CD4-positive, alpha-beta memory T cell (primary cell): Measurements from ENCODE around the gene GALNT18. TPM values are rescaled to one million over a fixed set of nuclear protein-coding genes. Genes with fewer than 3 reads are reported as not detected.

Source experiments
- CTCF ChIA-PET: fragments of 350-600 bp; sonication (Branson Sonifier 250); formaldehyde crosslinking; loops from one replicate; lab custom pipeline; 2021; ENCODE audit warnings: inconsistent platforms; ENCODE audit not compliant: partially characterized antibody; lab: Charles Lee
- POLR2A ChIA-PET: fragments of 350-600 bp; sonication (Branson Sonifier 250); formaldehyde crosslinking; loops from one replicate; lab custom pipeline; 2021; ENCODE audit not compliant: partially characterized antibody; lab: Charles Lee
- DNase-seq, 5 donors: peaks; one replicate each; pipeline versions ENCODE4 v3.0.0 to v3.0.0-alpha.2; 2020 to 2022; ENCODE audit warnings: mixed read lengths in 1 of 5
- H3K27ac ChIP-seq: one replicate; pipeline ENCODE4 v1.7.0; 2013; ENCODE audit warnings: low read depth, low read length
- H3K27me3 ChIP-seq: 2 replicates; pipeline ENCODE4 v1.7.0; 2013; ENCODE audit warnings: mild to moderate bottlenecking, low read length, moderate library complexity; ENCODE audit not compliant: insufficient read depth
- H3K36me3 ChIP-seq: 2 replicates; pipeline ENCODE4 v1.7.0; 2013; ENCODE audit warnings: mild to moderate bottlenecking, low read length, moderate library complexity; ENCODE audit not compliant: insufficient read depth
- H3K4me1 ChIP-seq: 2 replicates; pipeline ENCODE4 v1.7.0; 2013; ENCODE audit warnings: mild to moderate bottlenecking, low read length, moderate library complexity; ENCODE audit not compliant: insufficient read depth
- H3K4me3 ChIP-seq, 2 donors: one replicate each; pipeline ENCODE4 v1.7.0; 2013; ENCODE audit warnings: low read length in 2 of 2, mild to moderate bottlenecking in 1 of 2
- H3K9me3 ChIP-seq, 2 donors: one replicate each; pipeline ENCODE4 v1.7.0; 2013; ENCODE audit warnings: low read length in 2 of 2, control low read depth in 1 of 2; ENCODE audit not compliant: control insufficient read depth in 1 of 2
- H3K27ac Mint-ChIP-seq, 7 donors: one replicate each; pipeline ENCODE4 v1.8.0; 2020 to 2021; ENCODE audit warnings: mixed read lengths in 7 of 7, mild to moderate bottlenecking in 6 of 7, inconsistent platforms in 3 of 7, moderate library complexity in 3 of 7
- H3K27me3 Mint-ChIP-seq, 2 donors: one replicate each; pipeline ENCODE4 v1.8.0; 2020 to 2021; ENCODE audit warnings: mixed read lengths in 2 of 2
- H3K36me3 Mint-ChIP-seq, 2 donors: one replicate each; pipeline ENCODE4 v1.8.0; 2020 to 2021; ENCODE audit warnings: mixed read lengths in 2 of 2, inconsistent platforms in 1 of 2, mild to moderate bottlenecking in 1 of 2
- H3K4me1 Mint-ChIP-seq, 4 donors: one replicate each; pipeline ENCODE4 v1.8.0; 2020 to 2021; ENCODE audit warnings: mixed read lengths in 4 of 4, mild to moderate bottlenecking in 1 of 4
- H3K4me3 Mint-ChIP-seq, 8 donors: one replicate each; pipeline ENCODE4 v1.8.0; 2020 to 2021; ENCODE audit warnings: mixed read lengths in 8 of 8, mild to moderate bottlenecking in 7 of 8, moderate library complexity in 6 of 8, inconsistent platforms in 3 of 8
- H3K9me3 Mint-ChIP-seq, 8 donors: one replicate each; pipeline ENCODE4 v1.8.0; 2020 to 2021; ENCODE audit warnings: mixed read lengths in 8 of 8, mild to moderate bottlenecking in 5 of 8, inconsistent platforms in 3 of 8, moderate library complexity in 1 of 8
- intact Hi-C: fragments of 100-400 bp; cut with micrococcal nuclease; formaldehyde crosslinking; loops from one replicate; pipeline ENCODE4 v1.15.1; 2023
- polyA plus RNA-seq, 2 donors: library from polyadenylated mRNA; unstranded; fragments of 300-500 nt; fragmentation: Illumina TruSeq; gene quantifications; one replicate each; pipeline ENCODE4 v1.2.3, GENCODE V29; 2021
- total RNA-seq, 2 experiments: library from RNA; stranded (reverse); gene quantifications; one replicate each; pipeline ENCODE4 v1.2.3, GENCODE V29; 2021

Gene GALNT18
- total and polyA plus RNA-seq, 4 experiments from 2014 or later = not detected

DNA sequence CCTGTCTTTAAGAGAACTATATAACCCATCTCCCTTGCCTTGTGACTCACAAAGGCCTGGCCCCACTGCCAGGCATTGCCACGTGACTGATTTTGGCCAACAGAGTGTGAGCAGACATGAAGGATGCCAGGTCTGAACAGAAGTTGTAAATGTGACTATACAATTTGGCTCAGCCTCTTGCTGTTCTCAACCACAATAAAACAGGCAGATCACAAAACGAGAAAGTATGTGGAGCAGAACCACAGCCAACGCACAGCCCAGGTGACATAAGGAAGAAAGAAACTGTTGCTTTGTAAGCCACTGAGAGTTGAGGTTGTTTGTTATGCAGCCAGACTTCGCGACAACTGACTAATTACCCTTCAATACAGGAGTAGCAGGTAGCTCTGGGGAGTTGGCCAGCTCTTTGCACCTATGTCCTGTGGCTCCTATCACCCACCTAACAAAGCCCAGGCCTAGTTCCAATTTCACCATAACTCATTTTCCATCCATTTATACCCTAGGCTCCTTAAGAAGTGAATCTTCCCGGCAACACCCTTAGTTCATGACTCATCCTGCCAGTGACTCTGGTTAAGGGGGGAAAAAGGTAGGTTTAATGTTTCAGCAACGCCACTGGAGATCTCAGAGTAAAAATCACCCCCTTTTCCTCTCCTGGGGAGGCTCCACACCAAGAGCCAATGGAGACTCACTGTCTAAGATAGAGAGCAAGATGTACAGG lies 53.7 kb downstream of the GALNT18 start:
- Mint-ChIP-seq H3K9me3 (no peaks in the 10 kb centered on the region), H3K27ac (no peak overlapping the region), H3K4me3 (no peak overlapping the region), H3K27me3 (peaks cover 3 to 7% of the 10 kb centered on the region in 2 donors), H3K36me3 (no peaks in the 10 kb centered on the region), H3K4me1 (no peaks in the 10 kb centered on the region)
- H3K27me3 ChIP-seq = no peaks in the 10 kb centered on the region
- H3K4me3 ChIP-seq = no peak overlapping the region
- CTCF ChIA-PET = no interaction called here
- no peak for DNase-seq
- H3K9me3 ChIP-seq = no peaks in the 10 kb centered on the region
- intact Hi-C loops = no loop called here
- no peaks in the 10 kb centered on the region for H3K4me1 ChIP-seq
- no peaks in the 10 kb centered on the region for H3K36me3 ChIP-seq
- no peak overlapping the region for H3K27ac ChIP-seq
- POLR2A ChIA-PET = no interaction called here

DNA sequence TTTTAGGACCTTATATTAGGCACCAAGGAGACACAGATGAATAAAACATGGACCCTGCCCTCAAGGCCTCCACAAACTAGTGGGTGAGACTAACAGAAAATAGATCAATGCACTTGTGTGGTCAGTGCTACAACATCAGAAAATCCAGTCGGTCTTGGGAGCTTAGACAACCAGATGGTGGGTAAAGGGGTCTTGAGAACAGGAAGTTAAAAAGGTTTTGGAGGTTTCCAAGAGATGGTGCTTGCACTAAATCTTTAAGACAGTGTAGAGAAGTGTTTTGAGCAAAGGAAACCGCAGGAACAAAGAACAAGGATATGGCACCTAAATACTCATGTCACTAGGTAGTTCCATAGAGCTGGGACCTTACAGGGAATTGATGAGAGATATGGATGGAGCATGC lies 56.2 kb downstream of the GALNT18 start:
- POLR2A ChIA-PET = no interaction called here
- Mint-ChIP-seq H3K36me3 (no peaks in the 10 kb centered on the region), H3K27ac (no peak overlapping the region), H3K4me1 (no peaks in the 10 kb centered on the region), H3K9me3 (no peaks in the 10 kb centered on the region), H3K27me3 (peaks cover 3 to 4% of the 10 kb centered on the region in 2 donors), H3K4me3 (no peak overlapping the region)
- Histone ChIP-seq H3K27ac (no peak overlapping the region), H3K4me3 (no peak overlapping the region), H3K4me1 (no peaks in the 10 kb centered on the region), H3K36me3 (no peaks in the 10 kb centered on the region), H3K27me3 (no peaks in the 10 kb centered on the region), H3K9me3 (no peaks in the 10 kb centered on the region)
- intact Hi-C loops = no loop called here
- no peak for DNase-seq
- CTCF ChIA-PET = no interaction called here

- H3K27ac ChIP-seq = no peak overlapping the region
- Mint-ChIP-seq H3K36me3 (no peaks in the 10 kb centered on the region), H3K4me3 (no peak overlapping the region), H3K27me3 (no peaks in the 10 kb centered on the region), H3K4me1 (no peaks in the 10 kb centered on the region), H3K27ac (no peak overlapping the region), H3K9me3 (peaks cover 0 to 3% (median 0%) of the 10 kb centered on the region in 8 donors)
- ChIA-PET POLR2A (no interaction called here), CTCF (no interaction called here)
- H3K36me3 ChIP-seq = no peaks in the 10 kb centered on the region
- DNase-seq = no peak
- no peaks in the 10 kb centered on the region for H3K9me3 ChIP-seq
- no peaks in the 10 kb centered on the region for H3K27me3 ChIP-seq
- no peak overlapping the region for H3K4me3 ChIP-seq
- intact Hi-C loops = no loop called here
- no peaks in the 10 kb centered on the region for H3K4me1 ChIP-seq
These were observed 58.4 kb downstream of the GALNT18 start for GRCh38 chr11:11563200-11563975.

GRCh38 chr11:11561991-11562390 lies 59.8 kb downstream of the GALNT18 start:
- DNase-seq = no peak
- Histone ChIP-seq H3K4me1 (no peaks in the 10 kb centered on the region), H3K36me3 (no peaks in the 10 kb centered on the region), H3K9me3 (no peaks in the 10 kb centered on the region), H3K27ac (no peak overlapping the region), H3K4me3 (no peak overlapping the region), H3K27me3 (no peaks in the 10 kb centered on the region)
- peaks cover 0 to 3% (median 0%) of the 10 kb centered on the region in 8 donors for H3K9me3 Mint-ChIP-seq
- no peaks in the 10 kb centered on the region for H3K27me3 Mint-ChIP-seq
- ChIA-PET POLR2A (no interaction called here), CTCF (no interaction called here)
- no peaks in the 10 kb centered on the region for H3K36me3 Mint-ChIP-seq
- no peak overlapping the region for H3K4me3 Mint-ChIP-seq
- H3K27ac Mint-ChIP-seq = no peak overlapping the region
- intact Hi-C loops = no loop called here
- no peaks in the 10 kb centered on the region for H3K4me1 Mint-ChIP-seq

DNA sequence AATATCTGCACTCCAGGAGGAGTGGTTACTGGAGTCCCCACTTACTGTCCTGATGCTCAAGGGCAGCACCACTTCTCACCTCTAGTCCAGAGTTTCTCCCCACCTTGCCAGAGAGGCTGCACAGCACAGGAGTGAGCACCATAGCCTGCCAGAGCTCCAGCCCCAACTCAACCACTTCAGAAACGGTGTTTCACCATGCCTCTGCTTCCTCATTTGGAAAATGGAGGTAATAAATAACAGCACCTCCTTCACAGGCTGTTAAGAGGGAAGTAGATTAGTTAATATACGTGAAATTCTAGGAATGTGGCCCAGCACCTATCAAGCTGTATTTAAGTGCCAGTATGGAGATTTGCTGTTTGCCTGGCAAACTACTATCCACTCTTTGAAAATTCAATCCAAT lies 63.0 kb downstream of the GALNT18 start:
- intact Hi-C loops = no loop called here
- Mint-ChIP-seq H3K9me3 (peaks cover 0 to 3% (median 0%) of the 10 kb centered on the region in 8 donors), H3K27me3 (peaks cover 3 to 7% of the 10 kb centered on the region in 2 donors), H3K36me3 (no peaks in the 10 kb centered on the region), H3K4me1 (no peaks in the 10 kb centered on the region), H3K27ac (no peak overlapping the region), H3K4me3 (no peak overlapping the region)
- H3K27me3 ChIP-seq = no peaks in the 10 kb centered on the region
- CTCF ChIA-PET = no interaction called here
- POLR2A ChIA-PET = interaction anchor here (0.5 kb wide), 1 partner anchor 749 kb away, joined by 3 read pairs; no protein-coding TSS in a partner anchor
- H3K9me3 ChIP-seq = no peaks in the 10 kb centered on the region
- H3K4me1 ChIP-seq = no peaks in the 10 kb centered on the region
- H3K27ac ChIP-seq = no peak overlapping the region
- DNase-seq = no peak
- H3K4me3 ChIP-seq = no peak overlapping the region
- no peaks in the 10 kb centered on the region for H3K36me3 ChIP-seq

- no peak overlapping the region for H3K4me3 ChIP-seq
- Mint-ChIP-seq H3K9me3 (peaks cover 0 to 3% (median 0%) of the 10 kb centered on the region in 8 donors), H3K27ac (no peak overlapping the region), H3K36me3 (no peaks in the 10 kb centered on the region), H3K27me3 (peaks cover 3 to 7% of the 10 kb centered on the region in 2 donors), H3K4me3 (no peak overlapping the region), H3K4me1 (no peaks in the 10 kb centered on the region)
- no peaks in the 10 kb centered on the region for H3K4me1 ChIP-seq
- H3K36me3 ChIP-seq = no peaks in the 10 kb centered on the region
- POLR2A ChIA-PET = interaction anchor here (0.5 kb wide), 1 partner anchor 749 kb away, joined by 3 read pairs; no protein-coding TSS in a partner anchor
- no peaks in the 10 kb centered on the region for H3K27me3 ChIP-seq
- no peak for DNase-seq
- H3K9me3 ChIP-seq = no peaks in the 10 kb centered on the region
- CTCF ChIA-PET = no interaction called here
- H3K27ac ChIP-seq = no peak overlapping the region
- intact Hi-C loops = no loop called here
These were observed 63.4 kb downstream of the GALNT18 start for GRCh38 chr11:11558396-11558795.

DNA sequence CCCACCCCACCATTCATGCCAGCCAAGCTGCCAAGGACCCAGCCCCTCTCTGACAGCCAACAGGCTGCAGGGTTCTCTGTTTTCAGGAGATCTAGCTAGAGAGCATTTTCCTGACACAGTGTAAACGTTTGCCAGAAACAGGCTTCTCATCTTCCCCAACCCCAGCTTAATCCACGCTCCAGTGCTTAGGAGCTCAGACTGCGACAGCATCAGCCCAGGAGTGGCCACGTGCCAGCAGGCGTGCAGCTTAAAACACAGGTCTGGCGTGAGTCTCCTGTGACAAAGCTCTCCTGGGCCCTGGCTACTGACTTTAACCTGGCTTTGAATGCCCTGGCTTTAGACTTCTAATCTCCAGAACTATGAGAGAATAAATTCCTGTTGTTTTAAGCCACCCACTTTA lies 66.6 kb downstream of the GALNT18 start:
- ChIA-PET CTCF (no interaction called here), POLR2A (no interaction called here)
- intact Hi-C loops = no loop called here
- no peaks in the 10 kb centered on the region for H3K4me1 Mint-ChIP-seq
- H3K4me1 ChIP-seq = no peaks in the 10 kb centered on the region
- H3K27me3 ChIP-seq = no peaks in the 10 kb centered on the region
- H3K9me3 ChIP-seq = no peaks in the 10 kb centered on the region
- no peak for DNase-seq
- H3K36me3 Mint-ChIP-seq = no peaks in the 10 kb centered on the region
- H3K4me3 Mint-ChIP-seq = no peak overlapping the region
- no peak overlapping the region for H3K27ac Mint-ChIP-seq
- peaks cover 0 to 3% (median 0%) of the 10 kb centered on the region in 8 donors for H3K9me3 Mint-ChIP-seq
- H3K36me3 ChIP-seq = no peaks in the 10 kb centered on the region
- no peak overlapping the region for H3K4me3 ChIP-seq
- no peak overlapping the region for H3K27ac ChIP-seq
- H3K27me3 Mint-ChIP-seq = peaks cover 6 to 7% of the 10 kb centered on the region in 2 donors
